ENCODE results near the gene IPO4. TPM values are rescaled to one million over a fixed set of nuclear protein-coding genes. Genes with fewer than 3 reads are reported as not detected.
A peak's percentile ranks its signal among the peaks of the same experiment; 100 is the strongest.

The IPO4 gene
- total and polyA plus RNA-seq, 2 experiments from 2014 or later: 34.2 to 105 TPM

- Histone ChIP-seq H3F3A (replicated peaks; ENCODE audit: low read depth) (peaks cover 18% of the 10 kb centered on the region), H3K4me1 (ENCODE audit: insufficient read depth) (peaks cover 6% of the 10 kb centered on the region; the same call in 1 of the 2 replicates), H3K27me3 (ENCODE audit: insufficient read depth) (no peaks in the 10 kb centered on the region), H3K79me2 (replicated peaks; ENCODE audit: insufficient read depth) (0 out of 2 replicates have a peak, but pooled peaks cover 5% of the 10 kb centered on the region), H3K9me2 (ENCODE audit: insufficient read depth) (no peaks in the 10 kb centered on the region), H3K4me3 (peak overlapping the region; percentile 95), H3K4me2 (peak overlapping the region; percentile 90), H4K20me1 (replicated peaks; ENCODE audit: insufficient read depth) (no peaks in the 10 kb centered on the region; the same call in 1 of the 2 replicates), H3K27ac (ENCODE audit: low read depth) (no peak overlapping the region), H3K36me3 (ENCODE audit: insufficient read depth) (no peaks in the 10 kb centered on the region), H2AFZ (peak overlapping the region; percentile 90; the same call in 1 of the 2 replicates)
- Mint-ChIP-seq H3K9me3 (peaks cover 7% of the 10 kb centered on the region), H3K27ac (0 out of 2 replicates have a peak overlapping the region, but pooled peaks have one; percentile 40), H3K4me3 (peak overlapping the region; percentile 91), H3K36me3 (ENCODE audit: low read depth) (peaks cover 49% of the 10 kb centered on the region), H3K27me3 (ENCODE audit: insufficient read depth, low read depth, poor library complexity) (peaks cover 11% of the 10 kb centered on the region), H3K4me1 (peaks cover 24% of the 10 kb centered on the region)
- no peak for DNase-seq (ENCODE audit: low spot score)
- no peak for ATAC-seq
- TF ChIP-seq EZH2 (IDR thresholded peaks at IDR 0.05; ENCODE audit: low read depth, unreplicated experiment) (no peak), STAT1 (IDR thresholded peaks at IDR 0.05; ENCODE audit: unreplicated experiment) (no peak), JUNB (IDR thresholded peaks at IDR 0.05; ENCODE audit: unreplicated experiment) (no peak), POLR2AphosphoS5 (IDR thresholded peaks at IDR 0.05; ENCODE audit: low read depth) (no peak), CREB1 (CRISPR knock-in tag; IDR thresholded peaks at IDR 0.05; ENCODE audit: low read depth) (no peak), ETS1 (IDR thresholded peaks at IDR 0.05) (no peak), ZNF331 (CRISPR knock-in tag; IDR thresholded peaks at IDR 0.05; ENCODE audit: low read depth) (no peak), NANOG (IDR thresholded peaks at IDR 0.05; ENCODE audit: borderline replicate concordance) (no peak), ZNF114 (CRISPR knock-in tag; IDR thresholded peaks at IDR 0.05) (no peak), CTCF (conservative IDR thresholded peaks at IDR 0.05; ENCODE audit: low read depth in 2 of 2) (no peak), ZNF462 (CRISPR knock-in tag; IDR thresholded peaks at IDR 0.05) (no peak), REST (IDR thresholded peaks at IDR 0.05; ENCODE audit: unreplicated experiment) (no peak), EZH2phosphoT487 (IDR thresholded peaks at IDR 0.05; ENCODE audit: unreplicated experiment) (no peak)
These were observed 6.2 kb upstream of the IPO4 start for GRCh38 chr14:24194873-24195185.
